Esophagus muscularis mucosa (tissue), 4 donors: ENCODE results near the gene TMEM38A.

Experiments used
- EP300 ChIP-seq: sonication (generic); formaldehyde crosslinking; IDR thresholded peaks from one replicate; pipeline ENCODE4 v1.6.1; 2017; ENCODE audit warnings: antibody characterized with exemption
- POLR2A ChIP-seq: fragments of 450-650 bp; IDR thresholded peaks from one replicate; pipeline ENCODE4 v1.6.1; 2017; ENCODE audit warnings: antibody characterized with exemption, moderate library complexity, mild to moderate bottlenecking, low read depth
- POLR2AphosphoS5 ChIP-seq, 2 donors: sonication (generic); formaldehyde crosslinking; IDR thresholded peaks; one replicate each; pipeline ENCODE4 v1.6.1; 2017; ENCODE audit warnings: antibody characterized with exemption in 2 of 2
- TF ChIP-seq, protein P1 (sequence below), 3 experiments: fragments of 200-600 bp in 2 of 3; fragments of 450-650 bp in 1 of 3; sonication (generic) in 2 of 3; IDR thresholded peaks; one replicate each; pipeline ENCODE4 v1.5.1; 2017 to 2019; ENCODE audit warnings: antibody characterized with exemption in 3 of 3, mild to moderate bottlenecking in 2 of 3, moderate library complexity in 1 of 3

DNA sequence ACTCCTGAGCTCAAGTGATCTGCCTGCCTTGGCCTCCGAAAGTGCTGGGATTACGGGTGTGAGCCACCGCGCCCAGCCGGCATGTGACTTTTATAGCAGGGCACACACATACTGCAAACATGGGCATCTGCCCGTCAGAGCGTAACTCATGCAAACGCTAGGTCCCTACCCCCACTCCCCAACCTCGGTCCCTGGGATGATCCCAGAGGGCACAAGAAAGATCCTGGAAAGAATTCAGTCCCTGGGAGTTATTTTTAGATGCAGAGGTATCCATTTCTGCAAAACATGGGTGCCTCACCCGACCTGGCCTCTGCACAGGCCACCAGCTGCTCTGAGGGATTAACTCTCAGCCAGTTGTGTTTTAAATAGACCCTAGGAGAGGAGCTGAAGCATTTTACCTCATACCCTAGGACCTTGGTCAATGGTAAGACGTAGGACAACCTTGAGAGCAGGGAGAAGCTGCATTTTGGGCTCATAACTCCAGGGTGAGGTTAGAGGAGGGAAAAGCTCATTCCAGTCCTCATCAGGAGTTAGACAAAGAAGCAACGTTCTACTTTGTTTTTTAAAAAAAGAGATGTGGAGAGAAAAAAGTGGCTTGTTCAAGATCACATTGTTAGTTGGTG is 10.8 kb downstream of the TMEM38A start:
- TF ChIP-seq, protein P1, sequence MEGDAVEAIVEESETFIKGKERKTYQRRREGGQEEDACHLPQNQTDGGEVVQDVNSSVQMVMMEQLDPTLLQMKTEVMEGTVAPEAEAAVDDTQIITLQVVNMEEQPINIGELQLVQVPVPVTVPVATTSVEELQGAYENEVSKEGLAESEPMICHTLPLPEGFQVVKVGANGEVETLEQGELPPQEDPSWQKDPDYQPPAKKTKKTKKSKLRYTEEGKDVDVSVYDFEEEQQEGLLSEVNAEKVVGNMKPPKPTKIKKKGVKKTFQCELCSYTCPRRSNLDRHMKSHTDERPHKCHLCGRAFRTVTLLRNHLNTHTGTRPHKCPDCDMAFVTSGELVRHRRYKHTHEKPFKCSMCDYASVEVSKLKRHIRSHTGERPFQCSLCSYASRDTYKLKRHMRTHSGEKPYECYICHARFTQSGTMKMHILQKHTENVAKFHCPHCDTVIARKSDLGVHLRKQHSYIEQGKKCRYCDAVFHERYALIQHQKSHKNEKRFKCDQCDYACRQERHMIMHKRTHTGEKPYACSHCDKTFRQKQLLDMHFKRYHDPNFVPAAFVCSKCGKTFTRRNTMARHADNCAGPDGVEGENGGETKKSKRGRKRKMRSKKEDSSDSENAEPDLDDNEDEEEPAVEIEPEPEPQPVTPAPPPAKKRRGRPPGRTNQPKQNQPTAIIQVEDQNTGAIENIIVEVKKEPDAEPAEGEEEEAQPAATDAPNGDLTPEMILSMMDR (IDR thresholded peaks at IDR 0.05) = no peak
- TF ChIP-seq POLR2AphosphoS5 (IDR thresholded peaks at IDR 0.05) (no peak), EP300 (no peak), POLR2A (no peak)
